NCI-H345 (cell line): ENCODE data around the gene DTX4.

Source experiments
- DNase-seq: peaks from one replicate; lab custom pipeline; 2025; lab: John Stamatoyannopoulos, UW

Gene DTX4

GRCh38 chr11:59219836-59220235, 47.9 kb downstream of the DTX4 start:
- DNase-seq = no peak

- no peak for DNase-seq
Observed at GRCh38 chr11:59221441-59221840, 49.5 kb downstream of the DTX4 start.

GRCh38 chr11:59222464-59223060, 50.6 kb downstream of the DTX4 start:
- no peak for DNase-seq

GRCh38 chr11:59223177-59223576, 51.2 kb downstream of the DTX4 start:
- no peak for DNase-seq

- DNase-seq = no peak
Observed at GRCh38 chr11:59223611-59224010, 51.7 kb downstream of the DTX4 start.

- DNase-seq = no peak
Observed at GRCh38 chr11:59224351-59224928, 52.5 kb downstream of the DTX4 start.

- no peak for DNase-seq
Observed at GRCh38 chr11:59225017-59225416, 53.1 kb downstream of the DTX4 start.

GRCh38 chr11:59226396-59226795, 54.5 kb downstream of the DTX4 start:
- DNase-seq = no peak

- no peak for DNase-seq
Observed at GRCh38 chr11:59240322-59240721, 68.4 kb downstream of the DTX4 start.

- no peak for DNase-seq
Observed at GRCh38 chr11:59243633-59244032, 71.7 kb downstream of the DTX4 start.

GRCh38 chr11:59247531-59248227, 75.7 kb downstream of the DTX4 start:
- DNase-seq = no peak

GRCh38 chr11:59249535-59249934, 77.6 kb downstream of the DTX4 start:
- DNase-seq = no peak

- no peak for DNase-seq
Observed at GRCh38 chr11:59253001-59253400, 81.1 kb downstream of the DTX4 start.

- DNase-seq = no peak
Observed at GRCh38 chr11:59254286-59254685, 82.4 kb downstream of the DTX4 start.

GRCh38 chr11:59255281-59255680, 83.3 kb downstream of the DTX4 start:
- DNase-seq = no peak
